ENCODE data around the gene PCDH15. TPM values are rescaled to one million over a fixed set of nuclear protein-coding genes. Genes with fewer than 3 reads are reported as not detected.
A peak's percentile ranks its signal among the peaks of the same experiment; 100 is the strongest.
"Not testable (repeated sequence)": the region's sequence is repeated elsewhere in the genome, so short reads cannot be mapped to it uniquely, and the experiment has no call there.

Gene PCDH15
- total RNA-seq, 1 donor from 2014 or later = 3.2 TPM

DNA sequence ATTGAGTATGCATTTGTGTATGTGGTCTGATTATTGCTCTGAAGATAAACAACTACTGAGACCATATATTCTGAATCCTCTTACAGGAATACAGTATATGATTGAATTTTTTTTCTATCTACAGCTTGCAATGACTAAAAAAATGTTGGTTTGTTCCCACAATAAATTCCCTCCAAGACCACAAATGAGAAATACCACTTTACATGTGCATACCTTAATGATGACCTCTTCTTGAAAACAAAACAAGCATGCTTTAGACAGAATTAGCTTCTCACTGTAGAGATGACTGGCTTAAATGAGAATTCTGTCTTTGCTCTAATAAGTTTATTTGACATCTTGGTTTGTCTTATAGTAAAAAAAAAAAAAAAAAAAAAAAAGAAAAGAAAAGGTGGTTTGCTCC lies 241.5 kb downstream of the PCDH15 start:
- no peaks in the 10 kb centered on the region for H3K9me3 ChIP-seq
- H3K4me3 ChIP-seq = no peak overlapping the region
- DNase-seq (no peak), ATAC-seq (no peak)
- H3K27me3 ChIP-seq = no peaks in the 10 kb centered on the region
- H3K36me3 ChIP-seq = no peaks in the 10 kb centered on the region
- intact Hi-C loops (cut with DNase I) = no loop called here
- no peak overlapping the region for H3K27ac ChIP-seq
- no peaks in the 10 kb centered on the region for H3K4me1 ChIP-seq
- TF ChIP-seq CTCF (IDR thresholded peaks at IDR 0.05) = no peak

DNA sequence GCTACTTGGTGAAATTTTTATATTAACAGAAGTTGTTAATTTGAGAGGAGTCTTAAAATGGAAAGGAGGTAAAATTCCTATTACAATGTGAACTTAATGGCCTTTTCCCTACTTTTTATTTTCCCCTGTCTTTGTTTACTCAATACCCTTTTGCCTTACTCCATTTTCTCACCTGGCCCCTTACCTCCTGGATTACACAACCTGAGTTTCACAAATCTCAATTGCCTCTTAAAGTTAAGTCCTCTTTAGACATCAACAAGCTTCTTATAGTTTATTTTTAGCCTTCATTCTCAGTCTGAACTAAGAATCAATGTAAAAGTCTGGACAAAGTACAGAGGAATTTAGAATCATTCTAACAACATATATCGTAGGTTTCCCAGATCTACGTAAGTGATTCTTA lies 247.0 kb downstream of the PCDH15 start:
- no peaks in the 10 kb centered on the region for H3K27me3 ChIP-seq
- H3K9me3 ChIP-seq = no peaks in the 10 kb centered on the region
- no peak for TF ChIP-seq CTCF (IDR thresholded peaks at IDR 0.05)
- no peak overlapping the region for H3K27ac ChIP-seq
- no peak overlapping the region for H3K4me3 ChIP-seq
- peak; percentile 13 for ATAC-seq
- no peaks in the 10 kb centered on the region for H3K36me3 ChIP-seq
- DNase-seq = no peak
- intact Hi-C loops (cut with DNase I) = no loop called here
- H3K4me1 ChIP-seq = no peaks in the 10 kb centered on the region

DNA sequence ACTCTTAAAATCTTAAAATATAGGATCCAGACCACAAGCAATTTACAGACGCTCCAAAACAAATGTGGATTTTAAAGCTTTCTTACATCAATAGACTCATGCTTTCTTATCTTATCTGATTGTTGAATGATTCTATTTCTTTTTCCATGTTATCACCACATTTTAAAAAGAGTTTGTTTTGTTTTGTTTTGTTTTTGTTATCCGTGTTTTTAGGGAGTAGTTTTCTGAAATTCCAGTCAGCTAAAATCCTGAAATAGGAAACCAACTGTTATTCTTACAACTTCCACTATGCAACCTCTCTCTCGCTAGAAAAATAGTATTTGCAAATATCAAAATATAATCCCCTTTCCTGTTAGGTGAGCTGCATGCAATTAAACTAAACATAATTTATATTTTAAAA lies 251.0 kb downstream of the PCDH15 start:
- ATAC-seq (no peak), DNase-seq (no peak)
- intact Hi-C loops (cut with DNase I) = no loop called here
- Histone ChIP-seq H3K9me3 (no peaks in the 10 kb centered on the region), H3K36me3 (no peaks in the 10 kb centered on the region), H3K27me3 (no peaks in the 10 kb centered on the region), H3K4me1 (no peaks in the 10 kb centered on the region), H3K27ac (no peak overlapping the region), H3K4me3 (no peak overlapping the region)
- TF ChIP-seq CTCF (IDR thresholded peaks at IDR 0.05) = no peak

DNA sequence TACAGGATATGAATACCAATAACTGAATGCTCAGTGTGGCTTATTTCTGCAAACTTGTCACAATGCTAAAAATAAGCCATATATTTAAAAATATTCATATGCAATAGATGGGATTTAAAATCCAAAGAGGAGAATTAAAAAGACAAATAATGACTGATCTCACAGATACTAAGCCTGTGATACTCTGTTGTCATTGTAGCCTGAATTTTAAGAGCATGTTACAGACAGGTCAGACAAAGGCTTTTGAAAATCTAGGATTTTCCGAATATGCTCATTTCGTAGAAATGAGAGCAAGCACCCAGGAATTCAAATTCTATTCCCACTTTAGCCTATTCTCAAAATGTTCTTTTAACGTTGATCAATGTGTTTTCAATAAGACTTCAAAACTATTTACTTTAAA lies 269.7 kb downstream of the PCDH15 start:
- H3K27ac ChIP-seq = no peak overlapping the region
- no peak overlapping the region for H3K4me3 ChIP-seq
- no peaks in the 10 kb centered on the region for H3K9me3 ChIP-seq
- H3K36me3 ChIP-seq = no peaks in the 10 kb centered on the region
- no peaks in the 10 kb centered on the region for H3K27me3 ChIP-seq
- intact Hi-C loops (cut with DNase I) = no loop called here
- H3K4me1 ChIP-seq = no peaks in the 10 kb centered on the region
- no peak for DNase-seq
- TF ChIP-seq CTCF (IDR thresholded peaks at IDR 0.05) = no peak
- ATAC-seq = no peak

DNA sequence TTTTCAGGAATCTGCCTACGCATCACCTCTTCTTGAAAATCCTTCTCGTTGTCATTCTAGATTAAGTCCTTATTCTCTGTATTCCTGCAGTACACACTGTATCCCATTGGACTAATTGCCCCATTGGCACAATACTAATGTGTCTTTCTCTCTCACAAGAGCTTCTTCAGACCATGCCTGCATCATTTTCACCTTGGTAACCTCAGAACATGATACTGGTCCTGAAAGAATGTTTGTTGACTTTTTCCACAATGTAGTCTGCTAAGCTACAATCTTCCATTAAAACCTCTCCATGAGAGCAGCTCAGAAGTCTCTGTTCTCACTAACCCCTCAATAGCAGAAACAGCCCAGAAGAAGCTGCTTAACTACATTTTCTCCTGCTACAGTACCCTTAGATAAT lies 270.7 kb downstream of the PCDH15 start:
- DNase-seq (no peak), ATAC-seq (no peak)
- no peaks in the 10 kb centered on the region for H3K9me3 ChIP-seq
- intact Hi-C loops (cut with DNase I) = no loop called here
- H3K27ac ChIP-seq = no peak overlapping the region
- no peaks in the 10 kb centered on the region for H3K4me1 ChIP-seq
- no peak for TF ChIP-seq CTCF (IDR thresholded peaks at IDR 0.05)
- no peak overlapping the region for H3K4me3 ChIP-seq
- no peaks in the 10 kb centered on the region for H3K36me3 ChIP-seq
- no peaks in the 10 kb centered on the region for H3K27me3 ChIP-seq

DNA sequence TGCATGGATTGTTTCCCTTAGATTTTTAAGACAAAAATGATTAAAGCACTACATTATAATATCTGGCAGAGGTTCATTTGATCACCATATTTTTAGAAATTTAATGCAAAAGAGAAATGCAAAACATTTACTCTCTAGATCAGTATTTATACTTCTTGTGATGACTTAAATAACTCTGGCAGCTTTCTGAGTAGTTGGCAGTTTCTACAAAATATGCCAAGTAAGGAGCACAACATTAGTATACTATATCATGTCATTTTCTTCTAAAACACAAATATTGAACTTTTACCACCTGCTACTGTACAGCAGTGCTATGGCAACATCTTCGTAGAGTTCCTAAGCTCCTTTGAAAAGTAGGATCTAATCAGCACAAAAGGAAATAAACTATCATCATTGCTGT lies 275.2 kb downstream of the PCDH15 start:
- H3K27me3 ChIP-seq = no peaks in the 10 kb centered on the region
- no peaks in the 10 kb centered on the region for H3K36me3 ChIP-seq
- intact Hi-C loops (cut with DNase I) = no loop called here
- H3K9me3 ChIP-seq = no peaks in the 10 kb centered on the region
- no peak overlapping the region for H3K27ac ChIP-seq
- DNase-seq = no peak
- TF ChIP-seq CTCF (IDR thresholded peaks at IDR 0.05) = no peak
- H3K4me3 ChIP-seq = no peak overlapping the region
- ATAC-seq = no peak
- no peaks in the 10 kb centered on the region for H3K4me1 ChIP-seq

GRCh38 chr10:54515244-54515643 lies 285.8 kb downstream of the PCDH15 start:
- intact Hi-C loops (cut with DNase I); H3K4me3 ChIP-seq; ATAC-seq; H3K27ac ChIP-seq; H3K36me3 ChIP-seq; H3K27me3 ChIP-seq; H3K9me3 ChIP-seq; H3K4me1 ChIP-seq: not testable (repeated sequence)
- DNase-seq = peak; percentile 42
